ENCODE measurements around the gene DIP2B. TPM values are rescaled to one million over a fixed set of nuclear protein-coding genes. Genes with fewer than 3 reads are reported as not detected.

Gene DIP2B
- total RNA-seq, 2 experiments from 2014 or later = 21.2 to 23.7 TPM

DNA sequence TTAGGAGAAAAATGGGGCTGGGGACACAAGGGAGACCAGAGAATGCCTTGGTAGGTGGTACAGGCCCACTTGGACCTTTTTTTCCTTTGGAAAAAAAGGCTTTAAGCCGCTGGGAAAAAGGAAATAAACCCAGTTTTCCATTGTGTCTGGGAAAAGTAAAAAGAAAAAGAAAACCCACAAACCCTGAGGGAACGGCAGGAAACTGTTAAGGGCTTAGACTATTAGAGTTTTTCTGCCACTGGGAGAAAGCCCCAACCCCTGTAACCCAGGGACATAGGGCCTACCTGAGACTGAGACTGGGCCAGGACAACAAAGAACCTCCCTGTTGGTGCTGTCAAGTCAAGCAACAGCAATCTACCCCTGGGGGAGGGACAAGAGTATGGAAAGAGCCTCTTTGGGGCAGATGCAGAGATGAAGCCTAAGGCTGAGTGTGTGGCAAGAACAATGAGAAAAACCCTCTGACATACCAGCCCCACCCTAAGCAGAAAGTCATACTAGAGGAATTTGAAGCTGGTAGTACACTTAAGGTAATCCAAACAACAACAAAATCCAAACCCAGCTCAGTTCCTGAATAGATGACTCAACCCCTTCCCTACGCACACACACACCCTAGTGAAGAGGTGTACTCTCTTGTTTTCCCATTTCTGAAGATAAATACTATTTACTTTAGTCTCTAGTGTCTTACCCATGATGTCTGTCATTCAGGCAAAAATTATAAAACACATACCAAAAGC lies 281.9 kb downstream of the DIP2B start:
- Mint-ChIP-seq H3K4me1 (ENCODE audit: low read depth) (peaks cover 24% of the 10 kb centered on the region), H3K27ac (no peak overlapping the region), H3K9me3 (no peaks in the 10 kb centered on the region), H3K36me3 (ENCODE audit: low read depth) (peaks cover 41% of the 10 kb centered on the region), H3K4me3 (no peak overlapping the region), H3K27me3 (no peaks in the 10 kb centered on the region)
- ATAC-seq (no peak), DNase-seq (no peak)
- intact Hi-C loops (cut with micrococcal nuclease) = no loop called here
- CTCF ChIA-PET = interaction anchor here (2.2 kb wide), 1 partner anchor 22 kb away, joined by 7 read pairs; no protein-coding TSS in a partner anchor
- TF ChIP-seq, protein P1, sequence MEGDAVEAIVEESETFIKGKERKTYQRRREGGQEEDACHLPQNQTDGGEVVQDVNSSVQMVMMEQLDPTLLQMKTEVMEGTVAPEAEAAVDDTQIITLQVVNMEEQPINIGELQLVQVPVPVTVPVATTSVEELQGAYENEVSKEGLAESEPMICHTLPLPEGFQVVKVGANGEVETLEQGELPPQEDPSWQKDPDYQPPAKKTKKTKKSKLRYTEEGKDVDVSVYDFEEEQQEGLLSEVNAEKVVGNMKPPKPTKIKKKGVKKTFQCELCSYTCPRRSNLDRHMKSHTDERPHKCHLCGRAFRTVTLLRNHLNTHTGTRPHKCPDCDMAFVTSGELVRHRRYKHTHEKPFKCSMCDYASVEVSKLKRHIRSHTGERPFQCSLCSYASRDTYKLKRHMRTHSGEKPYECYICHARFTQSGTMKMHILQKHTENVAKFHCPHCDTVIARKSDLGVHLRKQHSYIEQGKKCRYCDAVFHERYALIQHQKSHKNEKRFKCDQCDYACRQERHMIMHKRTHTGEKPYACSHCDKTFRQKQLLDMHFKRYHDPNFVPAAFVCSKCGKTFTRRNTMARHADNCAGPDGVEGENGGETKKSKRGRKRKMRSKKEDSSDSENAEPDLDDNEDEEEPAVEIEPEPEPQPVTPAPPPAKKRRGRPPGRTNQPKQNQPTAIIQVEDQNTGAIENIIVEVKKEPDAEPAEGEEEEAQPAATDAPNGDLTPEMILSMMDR (IDR thresholded peaks at IDR 0.05) = no peak
- POLR2A ChIA-PET = interaction anchor here (0.6 to 1.4 kb wide), 4 partner anchors 8 to 120 kb away, joined by 3 read pairs; no protein-coding TSS in a partner anchor

DNA sequence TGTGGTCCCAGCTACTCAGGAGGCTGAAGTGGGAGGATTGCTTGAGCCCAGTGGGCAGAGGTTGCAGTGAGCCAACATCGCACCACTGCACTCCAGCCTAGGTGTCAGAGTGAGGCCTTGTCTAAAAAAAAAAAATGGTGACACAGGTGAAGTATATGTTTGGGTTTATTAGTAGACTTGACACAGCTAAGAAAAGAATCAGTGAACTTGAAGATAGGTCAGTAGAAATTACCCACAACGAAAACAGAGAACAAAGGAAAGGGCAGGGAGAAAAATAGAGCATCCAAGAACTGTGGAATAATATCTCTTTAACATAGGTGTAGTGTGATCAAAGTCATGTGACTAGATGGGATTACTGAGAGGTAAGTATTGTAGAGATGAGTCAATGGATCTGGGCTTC lies 282.8 kb downstream of the DIP2B start:
- H3K9me3 Mint-ChIP-seq = no peaks in the 10 kb centered on the region
- no peak overlapping the region for H3K27ac Mint-ChIP-seq
- no peak for DNase-seq
- TF ChIP-seq, protein P1 (IDR thresholded peaks at IDR 0.05) = no peak
- no peak for ATAC-seq
- CTCF ChIA-PET = interaction anchor here (1.2 to 2.2 kb wide), 2 partner anchors 23 to 554 kb away, joined by 3 to 7 read pairs; no protein-coding TSS in a partner anchor
- intact Hi-C loops (cut with micrococcal nuclease) = no loop called here
- H3K36me3 Mint-ChIP-seq (ENCODE audit: low read depth) = peaks cover 38% of the 10 kb centered on the region
- no peaks in the 10 kb centered on the region for H3K27me3 Mint-ChIP-seq
- no peak overlapping the region for H3K4me3 Mint-ChIP-seq
- peaks cover 27% of the 10 kb centered on the region for H3K4me1 Mint-ChIP-seq (ENCODE audit: low read depth)
- POLR2A ChIA-PET = interaction anchor here (1.4 kb wide), 1 partner anchor 9 kb away, joined by 3 read pairs; no protein-coding TSS in a partner anchor

DNA sequence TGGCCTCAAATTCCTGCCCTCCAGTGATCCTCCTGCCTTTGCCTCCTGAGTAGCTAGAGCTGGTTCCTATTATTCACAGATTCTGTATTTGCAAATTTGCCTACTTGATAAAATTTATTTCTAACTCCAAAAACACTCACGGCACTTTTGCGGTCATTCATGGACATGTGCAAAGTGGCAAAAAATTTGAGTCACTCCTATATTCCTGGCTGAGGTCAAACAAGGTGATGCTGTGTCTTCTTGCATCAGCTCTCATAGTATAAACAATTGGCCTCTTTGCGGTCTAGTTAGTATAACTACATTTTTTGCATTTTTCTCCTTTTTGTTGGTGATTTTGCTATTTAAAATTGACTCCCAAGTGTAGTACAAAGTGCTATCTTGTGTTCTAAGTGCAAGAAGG lies 283.8 kb downstream of the DIP2B start:
- H3K27me3 Mint-ChIP-seq = no peaks in the 10 kb centered on the region
- POLR2A ChIA-PET = no interaction called here
- TF ChIP-seq, protein P1 (IDR thresholded peaks at IDR 0.05) = no peak
- no peaks in the 10 kb centered on the region for H3K9me3 Mint-ChIP-seq
- peaks cover 27% of the 10 kb centered on the region for H3K4me1 Mint-ChIP-seq (ENCODE audit: low read depth)
- H3K36me3 Mint-ChIP-seq (ENCODE audit: low read depth) = peaks cover 36% of the 10 kb centered on the region
- DNase-seq = no peak
- intact Hi-C loops (cut with micrococcal nuclease) = no loop called here
- CTCF ChIA-PET = no interaction called here
- H3K27ac Mint-ChIP-seq = no peak overlapping the region
- H3K4me3 Mint-ChIP-seq = no peak overlapping the region
- no peak for ATAC-seq

DNA sequence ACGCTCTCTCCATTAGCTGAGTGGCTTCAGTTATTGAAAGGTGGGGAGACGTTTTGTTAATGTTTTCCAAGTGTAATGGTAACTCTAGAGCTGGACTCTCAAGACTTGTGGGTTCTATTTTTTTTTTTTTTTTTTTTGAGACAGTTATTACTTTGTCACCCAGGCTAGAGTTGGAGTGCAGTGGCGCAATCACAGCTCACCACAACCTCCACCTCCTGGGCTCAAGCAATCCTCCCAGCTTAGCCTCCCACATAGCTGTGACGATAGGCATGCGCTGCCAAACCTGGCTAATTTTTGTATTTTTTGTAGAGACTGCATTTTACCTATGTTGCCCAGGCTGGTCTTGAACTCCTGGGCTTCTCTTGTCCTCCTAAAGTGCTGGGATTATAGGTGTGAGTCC lies 285.3 kb downstream of the DIP2B start:
- POLR2A ChIA-PET = no interaction called here
- Mint-ChIP-seq H3K27me3 (no peaks in the 10 kb centered on the region), H3K4me3 (no peak overlapping the region), H3K27ac (no peak overlapping the region), H3K4me1 (ENCODE audit: low read depth) (peaks cover 19% of the 10 kb centered on the region), H3K36me3 (ENCODE audit: low read depth) (peaks cover 31% of the 10 kb centered on the region), H3K9me3 (no peaks in the 10 kb centered on the region)
- CTCF ChIA-PET = no interaction called here
- DNase-seq = no peak
- no peak for ATAC-seq
- intact Hi-C loops (cut with micrococcal nuclease) = no loop called here
- TF ChIP-seq, protein P1 (IDR thresholded peaks at IDR 0.05) = no peak

Other genes with a start within 250 kb of the DIP2B start
- gene LIMA1, start 221.5 kb upstream of the DIP2B start, total RNA-seq = 10 to 100 TPM; 44.2 to 45.5 TPM
- not detected for gene FAM186A, start 108.4 kb upstream of the DIP2B start, total RNA-seq
- 10 to 100 TPM; 94.1 to 95.5 TPM for gene LARP4, start 104.1 kb upstream of the DIP2B start, total RNA-seq

Data from activated CD8-positive, alpha-beta T cell treated with anti-CD3 and anti-CD28 coated beads for 36 hours (primary cell).